ENCODE measurements around the gene ZNF541. TPM values are rescaled to one million over a fixed set of nuclear protein-coding genes. Genes with fewer than 3 reads are reported as not detected.

ZNF541 gene
- total RNA-seq, 4 donors from 2014 or later, result 0.37 to 1.2 (median 0.46) TPM

DNA sequence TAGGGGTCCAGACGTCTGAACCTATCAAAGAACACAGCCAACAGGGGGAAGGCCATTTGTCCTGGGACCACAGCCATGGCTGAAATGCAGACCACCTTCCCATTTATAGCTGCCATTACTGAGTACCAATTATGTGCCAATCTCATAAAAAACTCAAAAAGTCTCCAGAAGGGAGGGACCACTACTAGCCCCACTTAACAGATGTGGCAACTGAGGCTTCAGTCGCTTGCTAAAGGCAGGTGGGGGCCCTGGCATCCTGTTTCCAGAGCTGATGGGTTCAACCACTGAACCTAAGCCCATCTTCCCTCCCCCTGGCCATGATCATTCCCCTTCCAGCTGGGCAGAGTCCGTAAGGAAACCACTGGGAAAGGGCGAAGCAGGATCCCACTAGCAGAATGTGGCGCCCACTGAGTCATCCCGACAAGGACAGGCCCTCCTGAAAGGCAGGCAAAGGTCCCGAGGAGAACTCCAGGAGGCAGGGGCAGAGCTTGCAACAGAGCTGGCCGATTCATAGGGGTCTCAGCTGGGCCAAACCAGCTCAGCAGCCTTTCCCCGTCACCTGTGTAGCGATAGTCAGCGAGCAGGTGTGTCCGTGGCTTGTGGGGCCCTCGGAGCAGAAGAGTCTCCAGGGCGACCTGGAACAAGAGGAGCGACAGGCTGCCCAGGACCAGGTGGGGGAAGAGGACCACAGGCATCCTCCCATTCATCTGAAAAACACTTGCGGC, 43.8 kb downstream of the ZNF541 start:
- DNase-seq (ENCODE audit: low spot score), result no peak
- no peak for ATAC-seq (ENCODE audit: low FRiP score)
- TF ChIP-seq, protein P1, sequence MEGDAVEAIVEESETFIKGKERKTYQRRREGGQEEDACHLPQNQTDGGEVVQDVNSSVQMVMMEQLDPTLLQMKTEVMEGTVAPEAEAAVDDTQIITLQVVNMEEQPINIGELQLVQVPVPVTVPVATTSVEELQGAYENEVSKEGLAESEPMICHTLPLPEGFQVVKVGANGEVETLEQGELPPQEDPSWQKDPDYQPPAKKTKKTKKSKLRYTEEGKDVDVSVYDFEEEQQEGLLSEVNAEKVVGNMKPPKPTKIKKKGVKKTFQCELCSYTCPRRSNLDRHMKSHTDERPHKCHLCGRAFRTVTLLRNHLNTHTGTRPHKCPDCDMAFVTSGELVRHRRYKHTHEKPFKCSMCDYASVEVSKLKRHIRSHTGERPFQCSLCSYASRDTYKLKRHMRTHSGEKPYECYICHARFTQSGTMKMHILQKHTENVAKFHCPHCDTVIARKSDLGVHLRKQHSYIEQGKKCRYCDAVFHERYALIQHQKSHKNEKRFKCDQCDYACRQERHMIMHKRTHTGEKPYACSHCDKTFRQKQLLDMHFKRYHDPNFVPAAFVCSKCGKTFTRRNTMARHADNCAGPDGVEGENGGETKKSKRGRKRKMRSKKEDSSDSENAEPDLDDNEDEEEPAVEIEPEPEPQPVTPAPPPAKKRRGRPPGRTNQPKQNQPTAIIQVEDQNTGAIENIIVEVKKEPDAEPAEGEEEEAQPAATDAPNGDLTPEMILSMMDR (IDR thresholded peaks at IDR 0.05), result no peak

DNA sequence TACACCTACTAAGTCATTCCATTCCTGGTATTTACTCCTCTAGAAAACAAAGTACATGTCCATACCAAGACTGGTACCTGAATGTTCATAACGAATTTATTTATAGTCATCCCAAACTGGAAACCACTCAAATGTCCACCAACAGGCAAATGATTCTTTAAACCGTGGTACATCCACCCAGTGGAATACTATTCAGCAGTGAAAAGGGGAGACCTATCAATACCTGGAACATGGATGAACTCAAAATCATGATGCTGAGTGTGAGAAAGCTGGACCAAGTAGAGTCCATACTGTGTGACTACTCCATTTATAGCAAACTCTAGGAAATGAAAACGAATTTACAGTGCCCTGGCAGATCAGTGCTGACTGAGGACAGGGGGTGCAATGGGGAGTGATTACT, 46.1 kb downstream of the ZNF541 start:
- ATAC-seq (ENCODE audit: low FRiP score) (no peak), DNase-seq (ENCODE audit: low spot score) (no peak)
- TF ChIP-seq, protein P1 (IDR thresholded peaks at IDR 0.05), result no peak

DNA sequence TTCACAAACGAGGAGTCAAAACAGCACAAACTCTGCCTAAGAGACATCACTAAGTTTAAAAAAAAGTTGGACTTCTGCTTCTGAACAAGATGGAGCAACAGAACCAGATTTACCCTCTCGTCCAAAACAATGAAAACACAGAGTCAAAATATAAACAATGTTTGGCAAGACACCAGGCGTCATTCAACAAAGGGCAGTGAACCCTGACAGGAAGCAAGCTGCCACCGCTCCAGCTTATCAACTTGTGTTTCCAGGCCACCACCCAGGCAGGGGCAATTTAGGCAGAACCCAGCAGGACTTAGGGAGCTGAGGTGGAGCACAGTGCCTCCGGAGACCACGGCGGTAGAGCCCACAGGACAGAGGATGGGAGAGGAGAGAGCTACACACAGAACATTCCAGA, 49.5 kb downstream of the ZNF541 start:
- ATAC-seq (ENCODE audit: low FRiP score) (no peak), DNase-seq (ENCODE audit: low spot score) (no peak)
- TF ChIP-seq, protein P1 (IDR thresholded peaks at IDR 0.05), result no peak

Small RNA genes within 50 kb of the gene (small RNA-seq; reads per million reads assigned to genes)
- gene RN7SL322P, result not detected

Other genes starting within 250 kb of the ZNF541 start
- gene C5AR2, start 241.0 kb downstream of the ZNF541 start, total RNA-seq, result 10 to 100 TPM in 3 of 4 donors, 1 to 10 TPM in 1; 5.4 to 16.9 (median 12.9) TPM
- 10 to 100 TPM in 3 of 4 donors, 1 to 10 TPM in 1; 9.5 to 22.2 (median 14.7) TPM for gene DHX34, start 223.8 kb downstream of the ZNF541 start, total RNA-seq
- gene MEIS3, start 153.6 kb downstream of the ZNF541 start, total RNA-seq, result 10 to 100 TPM in 2 of 4 donors, 1 to 10 TPM in 2; 7.3 to 17.2 (median 11.6) TPM
- gene SLC8A2, start 101.3 kb downstream of the ZNF541 start, total RNA-seq, result 1 to 10 TPM in 1 of 4 donors, under 1 TPM in 2, not detected in 1; 0.19 to 1.4 (median 0.47) TPM
- gene KPTN, start 88.9 kb downstream of the ZNF541 start, total RNA-seq, result 1 to 10 TPM; 4.4 to 7.6 (median 5.5) TPM
- gene NAPA, start 58.1 kb downstream of the ZNF541 start, total RNA-seq, result 10 to 100 TPM; 77.5 to 83.6 (median 81.0) TPM
- 10 to 100 TPM in 1 of 4 donors, 1 to 10 TPM in 3; 3.2 to 20.3 (median 6.8) TPM for gene BICRA, start 36.0 kb upstream of the ZNF541 start, total RNA-seq
- gene EHD2, start 140.3 kb upstream of the ZNF541 start, total RNA-seq, result 100 to 1,000 TPM in 3 of 4 donors, 10 to 100 TPM in 1; 93.5 to 184 (median 124) TPM
- 100 to 1,000 TPM; 212 to 267 (median 232) TPM for gene NOP53, start 172.4 kb upstream of the ZNF541 start, total RNA-seq
- 100 to 1,000 TPM; 198 to 420 (median 334) TPM for gene SELENOW, start 205.6 kb upstream of the ZNF541 start, total RNA-seq
- not detected for gene TPRX1, start 231.4 kb upstream of the ZNF541 start, total RNA-seq
- not detected for gene CRX, start 248.8 kb upstream of the ZNF541 start, total RNA-seq